GM21367 (cell line): ENCODE results near the gene KRTAP3-3.
"Not testable (repeated sequence)": the region's sequence is repeated elsewhere in the genome, so short reads cannot be mapped to it uniquely, and the experiment has no call there.

ENCODE experiments used
- ATAC-seq: cut with Tn5 transposase; IDR thresholded peaks from one replicate; pipeline ENCODE4 v1.9.1; 2021; ENCODE audit not compliant: unreplicated experiment

Gene KRTAP3-3

GRCh38 chr17:40993839-40994238 is at the start of gene KRTAP3-3:
KRTAP3-3 (minus strand) TSS chr17:40994164; CDS start chr17:40994097, 67 bp downstream.
- no peak for ATAC-seq

- ATAC-seq = no peak
Measured at GRCh38 chr17:41042953-41043352, 49.0 kb upstream of the KRTAP3-3 start.

- not testable (repeated sequence) for ATAC-seq
Measured at GRCh38 chr17:41040783-41041571, 47.0 kb upstream of the KRTAP3-3 start, which contains the start of gene KRTAP1-1. KRTAP1-1 (minus strand) TSS chr17:41041450; CDS start chr17:41041397, 53 bp downstream.

- no peak for ATAC-seq
Measured at GRCh38 chr17:41037853-41038350, 43.9 kb upstream of the KRTAP3-3 start.

GRCh38 chr17:41034346-41034935 is 40.5 kb upstream of the KRTAP3-3 start, which contains the start of gene KRTAP1-3:
KRTAP1-3 (minus strand) TSS chr17:41034874; CDS start chr17:41034821, 53 bp downstream.
- not testable (repeated sequence) for ATAC-seq

GRCh38 chr17:41029633-41030245 is 35.8 kb upstream of the KRTAP3-3 start, which contains the start of gene KRTAP1-4:
KRTAP1-4 (minus strand) TSS chr17:41030195; CDS start chr17:41030078, 117 bp downstream.
- ATAC-seq = no peak

GRCh38 chr17:41026715-41027471 is 32.9 kb upstream of the KRTAP3-3 start, which contains the start of gene KRTAP1-5:
KRTAP1-5 (minus strand) TSS chr17:41027208; CDS start chr17:41027155, 53 bp downstream.
- ATAC-seq = no peak

GRCh38 chr17:41024697-41025096 is 30.7 kb upstream of the KRTAP3-3 start:
- no peak for ATAC-seq

- ATAC-seq = no peak
Measured at GRCh38 chr17:41020336-41020735, 26.4 kb upstream of the KRTAP3-3 start.

GRCh38 chr17:41019415-41019814 is 25.5 kb upstream of the KRTAP3-3 start:
- ATAC-seq = no peak

GRCh38 chr17:41018541-41018940 is 24.6 kb upstream of the KRTAP3-3 start:
- ATAC-seq = no peak

- ATAC-seq = no peak
Measured at GRCh38 chr17:41016578-41017215, 22.7 kb upstream of the KRTAP3-3 start.

GRCh38 chr17:41015454-41015853 is 21.5 kb upstream of the KRTAP3-3 start:
- ATAC-seq = no peak

GRCh38 chr17:41013606-41014005 is 19.6 kb upstream of the KRTAP3-3 start:
- ATAC-seq = no peak

- ATAC-seq = no peak
Measured at GRCh38 chr17:41013181-41013580, 19.2 kb upstream of the KRTAP3-3 start.

GRCh38 chr17:41012326-41013120 is 18.6 kb upstream of the KRTAP3-3 start:
- ATAC-seq = no peak

- no peak for ATAC-seq
Measured at GRCh38 chr17:41010441-41010840, 16.5 kb upstream of the KRTAP3-3 start.

- no peak for ATAC-seq
Measured at GRCh38 chr17:41009936-41010335, 16.0 kb upstream of the KRTAP3-3 start.

- no peak for ATAC-seq
Measured at GRCh38 chr17:41009301-41009760, 15.4 kb upstream of the KRTAP3-3 start.
